Colonic mucosa (tissue), 4 donors: ENCODE results near the gene MYH7. TPM values are rescaled to one million over a fixed set of nuclear protein-coding genes. Genes with fewer than 3 reads are reported as not detected.
"Not testable (repeated sequence)": the region's sequence is repeated elsewhere in the genome, so short reads cannot be mapped to it uniquely, and the experiment has no call there.

Experiments used
- DNase-seq: peaks from one replicate; pipeline ENCODE4 v3.0.0-alpha.2; 2020
- H3K27ac ChIP-seq: fragments of 200-600 bp; one replicate; pipeline ENCODE4 v1.8.0; 2021
- H3K27me3 ChIP-seq: fragments of 200-600 bp; one replicate; pipeline ENCODE4 v1.8.0; 2021
- H3K36me3 ChIP-seq: fragments of 200-600 bp; one replicate; pipeline ENCODE4 v1.8.0; 2021
- H3K4me1 ChIP-seq: fragments of 200-600 bp; one replicate; pipeline ENCODE4 v1.8.0; 2021; ENCODE audit warnings: mild to moderate bottlenecking
- H3K4me3 ChIP-seq: fragments of 200-600 bp; one replicate; pipeline ENCODE4 v1.8.0; 2021
- H3K9ac ChIP-seq, 2 donors: one replicate each; pipeline ENCODE4 v1.7.0; 2013; ENCODE audit warnings: control low read depth in 2 of 2, low read depth in 2 of 2, low read length in 2 of 2
- H3K9me3 ChIP-seq: fragments of 200-600 bp; one replicate; pipeline ENCODE4 v1.8.0; 2021
- intact Hi-C: fragments of 100-400 bp; cut with DNase I; formaldehyde crosslinking; loops from one replicate; pipeline ENCODE4 v1.14.1; 2022
- total RNA-seq, 2 donors: library from RNA; stranded (reverse); fragmentation: NEBNext Ultra II Directional in 1 of 2; extraction: Animal tissue kit (Norgen Biotek cat#: 25700) in 1 of 2; gene quantifications; one replicate each; pipeline ENCODE4 v1.2.1, GENCODE V29; 2021
- TF ChIP-seq, protein P1 (sequence below): fragments of 200-600 bp; IDR thresholded peaks from one replicate; pipeline ENCODE4 v1.8.0; 2022; ENCODE audit warnings: antibody characterized with exemption, mild to moderate bottlenecking
- donor health status: healthy.
- donor health status: DM: no; HTN: no; CAD: no.
- donor health status: DM: no; HTN: no; CAD: no.

The MYH7 gene
- total RNA-seq, 2 donors from 2014 or later, result 1.2 TPM; not detected in 1

DNA sequence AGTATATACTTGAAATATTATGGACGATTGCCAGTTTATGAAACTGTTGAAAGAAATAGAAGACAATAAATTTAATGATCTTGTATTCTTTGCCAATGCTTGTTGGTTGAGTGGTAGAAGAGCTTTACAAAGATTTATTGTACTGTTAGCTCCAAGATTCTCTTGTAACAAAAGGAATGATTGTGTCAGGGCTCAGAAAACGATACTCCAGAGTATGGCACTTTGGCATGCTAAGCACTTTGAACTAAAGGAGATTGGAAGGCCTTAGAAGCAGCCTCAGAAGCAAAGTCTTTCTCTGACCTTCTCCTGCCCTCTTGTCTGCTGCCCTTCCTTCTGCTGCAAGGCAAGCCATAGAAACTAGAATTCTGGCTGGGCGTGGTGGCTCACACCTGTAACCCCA, 29.8 kb upstream of the MYH7 start:
- H3K27me3 ChIP-seq, result no peaks in the 10 kb centered on the region
- TF ChIP-seq, protein P1, sequence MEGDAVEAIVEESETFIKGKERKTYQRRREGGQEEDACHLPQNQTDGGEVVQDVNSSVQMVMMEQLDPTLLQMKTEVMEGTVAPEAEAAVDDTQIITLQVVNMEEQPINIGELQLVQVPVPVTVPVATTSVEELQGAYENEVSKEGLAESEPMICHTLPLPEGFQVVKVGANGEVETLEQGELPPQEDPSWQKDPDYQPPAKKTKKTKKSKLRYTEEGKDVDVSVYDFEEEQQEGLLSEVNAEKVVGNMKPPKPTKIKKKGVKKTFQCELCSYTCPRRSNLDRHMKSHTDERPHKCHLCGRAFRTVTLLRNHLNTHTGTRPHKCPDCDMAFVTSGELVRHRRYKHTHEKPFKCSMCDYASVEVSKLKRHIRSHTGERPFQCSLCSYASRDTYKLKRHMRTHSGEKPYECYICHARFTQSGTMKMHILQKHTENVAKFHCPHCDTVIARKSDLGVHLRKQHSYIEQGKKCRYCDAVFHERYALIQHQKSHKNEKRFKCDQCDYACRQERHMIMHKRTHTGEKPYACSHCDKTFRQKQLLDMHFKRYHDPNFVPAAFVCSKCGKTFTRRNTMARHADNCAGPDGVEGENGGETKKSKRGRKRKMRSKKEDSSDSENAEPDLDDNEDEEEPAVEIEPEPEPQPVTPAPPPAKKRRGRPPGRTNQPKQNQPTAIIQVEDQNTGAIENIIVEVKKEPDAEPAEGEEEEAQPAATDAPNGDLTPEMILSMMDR, result no peak
- peaks cover under 1% of the 10 kb centered on the region for H3K4me1 ChIP-seq
- no peaks in the 10 kb centered on the region for H3K36me3 ChIP-seq
- intact Hi-C loops, result no loop called here
- no peak overlapping the region for H3K4me3 ChIP-seq
- no peak overlapping the region for H3K9ac ChIP-seq
- H3K27ac ChIP-seq, result no peak overlapping the region
- H3K9me3 ChIP-seq, result no peaks in the 10 kb centered on the region
- DNase-seq, result no peak

DNA sequence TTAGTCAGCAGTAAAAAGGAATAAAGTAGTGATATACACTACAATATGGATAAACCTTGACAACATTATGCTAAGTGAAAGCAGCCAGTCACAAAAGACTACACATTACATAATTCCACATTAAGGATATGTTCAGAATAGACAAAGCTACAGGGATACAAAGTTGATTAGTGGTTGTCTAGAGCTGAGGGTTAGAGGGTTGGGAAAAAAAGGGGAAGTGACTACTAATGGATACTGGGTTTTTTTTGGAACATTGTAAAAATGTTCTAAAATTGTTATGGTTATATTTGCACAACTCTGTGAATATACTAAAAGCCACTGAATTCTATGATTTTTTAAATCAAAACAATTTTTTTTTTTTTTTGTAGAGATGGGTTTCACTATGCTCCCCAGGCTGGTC, 29.2 kb upstream of the MYH7 start:
- DNase-seq, result no peak
- intact Hi-C loops, result no loop called here
- TF ChIP-seq, protein P1, result no peak
- H3K9me3 ChIP-seq, result no peaks in the 10 kb centered on the region
- no peak overlapping the region for H3K27ac ChIP-seq
- H3K9ac ChIP-seq, result no peak overlapping the region
- no peaks in the 10 kb centered on the region for H3K27me3 ChIP-seq
- H3K4me1 ChIP-seq, result no peaks in the 10 kb centered on the region
- H3K36me3 ChIP-seq, result no peaks in the 10 kb centered on the region
- H3K4me3 ChIP-seq, result no peak overlapping the region

DNA sequence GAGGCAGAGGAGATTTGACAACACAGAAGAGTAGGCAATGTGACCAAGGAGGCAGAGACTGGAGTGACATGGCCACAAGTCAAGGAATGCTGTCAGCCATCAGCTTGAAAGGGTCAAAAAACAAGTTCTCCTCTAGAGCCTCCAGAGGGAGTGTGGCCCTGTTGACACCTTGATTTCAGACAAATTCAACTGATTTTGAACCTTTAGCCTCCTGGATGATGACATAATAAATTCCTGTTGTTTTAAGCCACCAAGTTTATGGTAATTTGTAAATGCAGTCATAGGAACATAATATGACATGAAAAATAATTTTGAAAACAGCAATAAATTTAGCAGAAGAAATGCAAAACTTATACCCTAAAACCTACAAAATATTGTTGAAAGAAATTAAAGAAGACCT, 25.5 kb upstream of the MYH7 start:
- DNase-seq, result no peak
- Histone ChIP-seq H3K9ac (no peak overlapping the region), H3K27me3 (no peaks in the 10 kb centered on the region), H3K9me3 (no peaks in the 10 kb centered on the region), H3K27ac (no peak overlapping the region), H3K36me3 (no peaks in the 10 kb centered on the region), H3K4me1 (no peaks in the 10 kb centered on the region), H3K4me3 (no peak overlapping the region)
- intact Hi-C loops, result no loop called here
- TF ChIP-seq, protein P1, result no peak

DNA sequence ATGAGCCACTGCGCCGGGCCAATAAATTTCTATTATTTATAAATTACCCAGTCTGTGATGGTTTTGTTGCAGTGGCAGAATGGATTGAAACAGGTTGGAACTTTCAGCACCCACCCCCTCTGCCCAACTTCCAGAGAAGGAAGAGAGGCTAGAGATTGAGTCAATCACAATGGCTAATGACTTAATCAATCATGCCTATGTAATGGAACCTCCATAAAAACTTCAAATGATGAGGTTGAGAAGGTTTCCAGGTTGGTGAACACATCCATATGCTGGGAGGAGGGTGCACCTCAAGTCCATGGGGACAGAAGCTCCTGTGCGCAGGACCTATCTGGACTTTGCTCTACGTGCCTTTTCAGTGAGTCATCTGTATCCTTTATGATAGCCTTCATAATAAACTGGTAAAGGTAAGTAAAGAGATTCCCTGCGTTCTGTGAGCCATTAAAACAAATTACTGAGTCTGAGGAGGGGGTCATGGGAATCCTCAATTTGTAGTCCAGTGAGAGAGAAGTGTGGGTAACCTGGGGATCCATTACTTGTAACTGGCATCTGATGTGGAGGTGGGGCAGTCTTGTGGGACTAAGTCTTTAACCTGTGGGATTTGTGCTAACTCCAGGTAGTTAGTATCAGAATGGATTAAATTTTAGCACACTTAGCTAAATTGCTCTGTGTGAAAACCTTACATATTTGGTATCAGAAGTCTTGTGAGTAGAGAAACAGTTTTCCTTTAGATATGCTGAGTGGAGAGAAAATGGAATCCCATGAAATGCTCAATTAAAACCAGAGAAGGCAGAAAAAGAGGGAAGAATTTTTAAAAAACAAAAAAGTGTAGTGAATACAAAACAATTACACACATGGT, 22.4 kb upstream of the MYH7 start:
- DNase-seq, result peak; percentile 71
- Histone ChIP-seq H3K27ac (no peak overlapping the region), H3K36me3 (no peaks in the 10 kb centered on the region), H3K4me1 (no peaks in the 10 kb centered on the region), H3K4me3 (no peak overlapping the region), H3K27me3 (no peaks in the 10 kb centered on the region), H3K9me3 (no peaks in the 10 kb centered on the region), H3K9ac (no peak overlapping the region)
- intact Hi-C loops, result no loop called here
- TF ChIP-seq, protein P1, result no peak

DNA sequence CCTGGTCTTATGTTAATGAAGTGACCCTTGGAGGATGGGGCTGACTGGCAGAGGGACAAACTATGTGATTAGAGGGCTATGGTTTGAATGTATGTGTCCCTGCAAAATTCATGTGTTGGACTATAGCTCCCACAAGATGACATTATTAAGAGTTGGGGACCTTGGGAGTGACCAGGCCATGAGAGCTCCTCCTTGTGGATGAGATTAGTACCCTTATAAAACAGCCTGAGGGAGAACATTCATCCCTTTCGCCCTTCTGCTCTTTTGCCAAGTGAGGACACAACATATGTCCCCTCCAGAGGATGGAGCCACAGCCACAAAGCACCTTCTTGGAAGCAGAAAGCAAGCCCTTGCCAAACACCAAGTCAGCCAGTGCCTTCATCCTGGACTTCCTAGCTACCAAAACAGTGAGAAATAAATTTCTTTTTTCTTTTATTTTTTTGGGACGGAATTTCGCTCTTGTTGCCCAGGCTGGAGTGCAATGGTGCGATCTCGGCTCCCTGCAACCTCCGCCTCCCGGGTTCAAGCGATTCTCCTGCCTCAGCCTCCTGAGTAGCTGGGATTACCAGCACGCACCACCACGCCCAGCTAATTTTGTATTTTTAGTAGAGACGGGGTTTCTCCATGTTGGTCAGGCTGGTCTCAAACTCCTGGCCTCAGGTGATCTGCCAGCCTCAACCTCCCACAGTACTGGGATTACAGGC, 21.6 kb upstream of the MYH7 start:
- H3K9me3 ChIP-seq, H3K4me3 ChIP-seq, DNase-seq, H3K27ac ChIP-seq, H3K27me3 ChIP-seq, H3K9ac ChIP-seq, H3K4me1 ChIP-seq, H3K36me3 ChIP-seq, intact Hi-C loops: not testable (repeated sequence)

DNA sequence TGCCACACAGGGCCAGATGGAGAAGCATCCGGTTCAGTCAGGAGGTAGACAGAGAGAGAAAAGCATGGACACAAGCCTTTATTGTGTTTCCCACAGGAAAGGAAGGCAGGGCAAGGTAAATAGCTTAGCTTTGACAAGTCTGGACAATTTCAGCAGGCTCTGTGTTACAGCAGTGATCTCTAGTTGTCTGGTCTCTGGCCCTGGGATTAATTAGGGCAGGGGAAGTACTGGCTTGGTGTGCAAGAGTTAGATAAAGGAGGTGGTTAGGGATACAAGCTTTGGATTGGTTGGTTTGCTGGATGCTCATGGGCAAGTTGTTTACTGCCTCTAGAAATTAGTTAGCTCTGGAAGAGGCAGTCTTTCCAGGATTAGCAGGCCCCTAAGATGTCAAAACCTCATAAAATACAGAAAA, 19.0 kb upstream of the MYH7 start:
- H3K27me3 ChIP-seq, result no peaks in the 10 kb centered on the region
- H3K9me3 ChIP-seq, result no peaks in the 10 kb centered on the region
- H3K27ac ChIP-seq, result no peak overlapping the region
- TF ChIP-seq, protein P1, result no peak
- no peaks in the 10 kb centered on the region for H3K4me1 ChIP-seq
- no peak for DNase-seq
- intact Hi-C loops, result no loop called here
- no peak overlapping the region for H3K9ac ChIP-seq
- no peaks in the 10 kb centered on the region for H3K36me3 ChIP-seq
- no peak overlapping the region for H3K4me3 ChIP-seq
